ENCODE measurements around the gene KRT7.

The KRT7 gene

GRCh38 chr12:52215587-52216031 lies 17.4 kb upstream of the KRT7 start:
- no peak for DNase-seq (ENCODE audit: low spot score)
- TF ChIP-seq CTCF (IDR thresholded peaks at IDR 0.05; ENCODE audit: extremely low read depth, missing control alignments): no peak

GRCh38 chr12:52216100-52216499 lies 16.9 kb upstream of the KRT7 start:
- DNase-seq (ENCODE audit: low spot score): no peak
- no peak for TF ChIP-seq CTCF (IDR thresholded peaks at IDR 0.05; ENCODE audit: extremely low read depth, missing control alignments)

GRCh38 chr12:52216807-52217206 lies 16.2 kb upstream of the KRT7 start:
- no peak for TF ChIP-seq CTCF (IDR thresholded peaks at IDR 0.05; ENCODE audit: extremely low read depth, missing control alignments)
- no peak for DNase-seq (ENCODE audit: low spot score)

- DNase-seq (ENCODE audit: low spot score): no peak
- no peak for TF ChIP-seq CTCF (IDR thresholded peaks at IDR 0.05; ENCODE audit: extremely low read depth, missing control alignments)
These were observed 15.8 kb upstream of the KRT7 start for GRCh38 chr12:52217223-52217622.

- no peak for DNase-seq (ENCODE audit: low spot score)
- TF ChIP-seq CTCF (IDR thresholded peaks at IDR 0.05; ENCODE audit: extremely low read depth, missing control alignments): no peak
These were observed 15.0 kb upstream of the KRT7 start for GRCh38 chr12:52218001-52218400.

GRCh38 chr12:52220477-52220876 lies 12.6 kb upstream of the KRT7 start:
- TF ChIP-seq CTCF (IDR thresholded peaks at IDR 0.05; ENCODE audit: extremely low read depth, missing control alignments): no peak
- DNase-seq (ENCODE audit: low spot score): no peak

GRCh38 chr12:52221070-52221781 lies 11.8 kb upstream of the KRT7 start:
- TF ChIP-seq CTCF (IDR thresholded peaks at IDR 0.05; ENCODE audit: extremely low read depth, missing control alignments): no peak
- no peak for DNase-seq (ENCODE audit: low spot score)

Measured in GM20000 (cell line).